ENCODE data around the gene BLZF1.

Gene BLZF1

DNA sequence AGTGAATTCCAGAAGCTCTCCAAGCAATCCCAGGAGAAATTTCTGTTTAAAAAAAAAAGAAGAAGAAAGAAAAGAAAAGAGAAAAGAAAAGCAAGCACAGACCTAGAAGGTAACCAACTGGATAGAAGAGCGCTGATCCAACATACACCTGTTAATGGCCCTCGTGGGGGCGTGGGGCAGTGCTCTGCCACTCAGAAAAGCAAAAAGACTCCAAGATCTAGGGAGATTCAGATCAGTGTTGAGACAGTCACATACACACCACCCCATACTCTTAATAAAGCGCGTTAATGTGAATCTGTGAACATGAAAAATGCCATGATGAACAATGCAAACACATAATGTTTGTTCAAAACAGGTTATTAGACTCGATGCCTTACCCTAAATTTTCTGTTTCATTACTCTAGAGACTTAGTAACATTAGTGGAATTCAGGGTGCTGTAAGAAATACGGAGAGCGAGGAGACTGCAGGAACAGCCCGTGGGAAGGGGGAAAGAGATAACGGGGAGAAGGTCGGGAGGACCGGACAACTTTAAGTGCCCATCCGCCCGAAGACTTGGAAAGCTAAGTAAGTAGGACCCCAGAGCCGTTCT, 804 bp upstream of the BLZF1 start:
- DNase-seq (ENCODE audit: low read depth): peak; percentile 3
- H3K4me3 ChIP-seq (ENCODE audit: low read depth, low read length): peak overlapping the region; percentile 98
- TF ChIP-seq, protein P1, sequence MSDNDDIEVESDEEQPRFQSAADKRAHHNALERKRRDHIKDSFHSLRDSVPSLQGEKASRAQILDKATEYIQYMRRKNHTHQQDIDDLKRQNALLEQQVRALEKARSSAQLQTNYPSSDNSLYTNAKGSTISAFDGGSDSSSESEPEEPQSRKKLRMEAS (IDR thresholded peaks at IDR 0.05; ENCODE audit: low read depth, low read length): no peak
- TF ChIP-seq POLR2A (IDR thresholded peaks at IDR 0.05; ENCODE audit: extremely low read depth, insufficient read length): no peak
- TF ChIP-seq, protein P2, sequence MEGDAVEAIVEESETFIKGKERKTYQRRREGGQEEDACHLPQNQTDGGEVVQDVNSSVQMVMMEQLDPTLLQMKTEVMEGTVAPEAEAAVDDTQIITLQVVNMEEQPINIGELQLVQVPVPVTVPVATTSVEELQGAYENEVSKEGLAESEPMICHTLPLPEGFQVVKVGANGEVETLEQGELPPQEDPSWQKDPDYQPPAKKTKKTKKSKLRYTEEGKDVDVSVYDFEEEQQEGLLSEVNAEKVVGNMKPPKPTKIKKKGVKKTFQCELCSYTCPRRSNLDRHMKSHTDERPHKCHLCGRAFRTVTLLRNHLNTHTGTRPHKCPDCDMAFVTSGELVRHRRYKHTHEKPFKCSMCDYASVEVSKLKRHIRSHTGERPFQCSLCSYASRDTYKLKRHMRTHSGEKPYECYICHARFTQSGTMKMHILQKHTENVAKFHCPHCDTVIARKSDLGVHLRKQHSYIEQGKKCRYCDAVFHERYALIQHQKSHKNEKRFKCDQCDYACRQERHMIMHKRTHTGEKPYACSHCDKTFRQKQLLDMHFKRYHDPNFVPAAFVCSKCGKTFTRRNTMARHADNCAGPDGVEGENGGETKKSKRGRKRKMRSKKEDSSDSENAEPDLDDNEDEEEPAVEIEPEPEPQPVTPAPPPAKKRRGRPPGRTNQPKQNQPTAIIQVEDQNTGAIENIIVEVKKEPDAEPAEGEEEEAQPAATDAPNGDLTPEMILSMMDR (IDR thresholded peaks at IDR 0.05; ENCODE audit: low read depth, low read length): no peak
- TF ChIP-seq MYC (IDR thresholded peaks at IDR 0.05; ENCODE audit: low read depth, low read length): no peak

DNA sequence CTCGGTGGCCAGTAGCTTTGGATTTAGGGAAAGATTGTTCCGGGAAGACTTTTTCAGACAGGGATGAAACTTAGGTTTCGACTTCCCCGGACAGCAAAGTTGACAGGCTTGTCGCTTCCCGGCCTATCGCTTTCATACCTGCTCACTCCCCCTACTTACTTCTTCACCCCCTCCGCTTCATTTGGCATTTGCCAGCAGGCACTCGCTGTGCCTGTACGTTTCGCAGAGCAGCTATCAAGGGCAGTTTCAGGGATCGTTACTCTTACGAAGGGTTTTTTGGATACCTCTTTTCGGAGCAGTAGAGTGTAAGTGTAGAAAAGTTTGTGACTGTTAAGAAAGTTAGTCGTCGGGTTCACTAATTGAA, 393 bp downstream of the BLZF1 start:
- H3K4me3 ChIP-seq (ENCODE audit: low read depth, low read length): peak overlapping the region; percentile 98
- no peak for TF ChIP-seq POLR2A (IDR thresholded peaks at IDR 0.05; ENCODE audit: extremely low read depth, insufficient read length)
- TF ChIP-seq, protein P1 (IDR thresholded peaks at IDR 0.05; ENCODE audit: low read depth, low read length): no peak
- no peak for TF ChIP-seq MYC (IDR thresholded peaks at IDR 0.05; ENCODE audit: low read depth, low read length)
- TF ChIP-seq, protein P2 (IDR thresholded peaks at IDR 0.05; ENCODE audit: low read depth, low read length): no peak
- DNase-seq (ENCODE audit: low read depth): peak; percentile 34

DNA sequence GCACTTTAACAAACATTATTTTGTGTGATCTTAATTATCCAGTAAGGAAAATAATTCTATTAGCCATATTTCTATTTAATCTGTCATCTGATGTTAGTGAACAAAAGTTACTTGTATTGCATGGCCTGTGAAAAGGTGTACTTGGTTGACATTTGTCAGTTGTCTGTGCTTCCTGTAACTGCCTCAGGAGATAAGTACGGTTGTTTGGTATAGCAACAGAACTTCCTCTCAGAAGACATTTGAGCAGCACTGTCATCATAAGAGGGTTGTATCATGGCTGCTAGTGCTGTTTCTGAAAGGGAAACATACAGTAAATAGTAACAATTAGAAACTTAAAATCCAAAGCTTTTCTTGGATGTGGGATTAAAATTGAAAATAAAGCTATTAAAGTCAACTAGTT, 3.4 kb downstream of the BLZF1 start:
- TF ChIP-seq MYC (IDR thresholded peaks at IDR 0.05; ENCODE audit: low read depth, low read length) (no peak), POLR2A (IDR thresholded peaks at IDR 0.05; ENCODE audit: extremely low read depth, insufficient read length) (no peak)
- TF ChIP-seq, protein P1 (IDR thresholded peaks at IDR 0.05; ENCODE audit: low read depth, low read length): no peak
- TF ChIP-seq, protein P2 (IDR thresholded peaks at IDR 0.05; ENCODE audit: low read depth, low read length): no peak
- DNase-seq (ENCODE audit: low read depth): peak; percentile 26

DNA sequence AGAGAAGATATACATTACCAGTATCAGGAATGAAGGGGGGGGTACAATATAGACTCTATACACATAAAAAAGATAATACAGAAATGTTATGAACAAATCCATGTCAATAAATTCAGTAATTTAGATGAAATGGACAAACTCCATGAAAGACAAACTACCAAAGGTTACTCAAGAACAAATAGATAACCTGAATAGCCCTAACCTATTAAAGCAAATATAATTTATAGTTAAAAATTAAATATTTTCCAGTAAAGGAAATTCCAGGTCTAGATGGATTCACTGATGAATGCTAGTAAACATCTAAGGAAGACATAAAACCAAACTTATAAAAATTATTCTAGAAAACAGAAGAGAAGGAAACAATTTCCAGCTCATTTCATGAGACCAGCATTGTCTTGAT, 13.2 kb downstream of the BLZF1 start:
- TF ChIP-seq, protein P2 (IDR thresholded peaks at IDR 0.05; ENCODE audit: low read depth, low read length): no peak
- no peak for TF ChIP-seq MYC (IDR thresholded peaks at IDR 0.05; ENCODE audit: low read depth, low read length)
- TF ChIP-seq, protein P1 (IDR thresholded peaks at IDR 0.05; ENCODE audit: low read depth, low read length): no peak
- no peak for TF ChIP-seq POLR2A (IDR thresholded peaks at IDR 0.05; ENCODE audit: extremely low read depth, insufficient read length)
- no peak for DNase-seq (ENCODE audit: low read depth)
- H3K4me3 ChIP-seq (ENCODE audit: low read depth, low read length): no peak overlapping the region

More for the DNA sequence above, 3.4 kb downstream of the BLZF1 start:
- no peak overlapping the region for H3K4me3 ChIP-seq (ENCODE audit: low read depth, low read length)

DNA sequence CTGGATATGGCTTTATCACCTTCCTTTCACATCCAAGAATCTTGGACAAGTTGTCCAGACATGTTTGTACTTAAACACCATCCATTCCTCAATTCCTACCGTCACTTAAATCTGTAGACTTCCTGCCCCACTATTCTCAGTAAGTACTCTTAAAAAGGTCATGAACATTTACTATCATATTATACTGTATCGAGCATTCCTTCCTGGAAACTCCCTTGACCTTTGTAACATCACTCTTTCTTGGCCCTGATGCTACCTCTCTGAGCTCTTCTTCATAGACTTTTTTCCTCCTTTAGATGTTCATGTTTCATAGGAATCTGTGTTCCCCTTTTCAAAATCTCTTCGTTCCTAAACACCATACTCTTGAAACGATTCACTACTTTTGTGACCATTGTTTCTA, 15.5 kb downstream of the BLZF1 start:
- no peak for DNase-seq (ENCODE audit: low read depth)
- TF ChIP-seq, protein P1 (IDR thresholded peaks at IDR 0.05; ENCODE audit: low read depth, low read length): no peak
- no peak for TF ChIP-seq POLR2A (IDR thresholded peaks at IDR 0.05; ENCODE audit: extremely low read depth, insufficient read length)
- no peak for TF ChIP-seq MYC (IDR thresholded peaks at IDR 0.05; ENCODE audit: low read depth, low read length)
- TF ChIP-seq, protein P2 (IDR thresholded peaks at IDR 0.05; ENCODE audit: low read depth, low read length): no peak
- H3K4me3 ChIP-seq (ENCODE audit: low read depth, low read length): no peak overlapping the region

Data from NB4 (cell line).